IMR-90 (cell line): ENCODE data around the gene SNRPD2. TPM values are rescaled to one million over a fixed set of nuclear protein-coding genes. Genes with fewer than 3 reads are reported as not detected.

Experiments used
- ATAC-seq: fragments of 200-7000 bp; cut with Tn5 transposase; 2 replicates; pipeline ENCODE4 v1.9.1; 2020; ENCODE audit warnings: low read depth, mild to moderate bottlenecking, moderate library complexity
- BruUV-seq: library from RNA; stranded (reverse); fragments of 400-500 nt; replicated peaks from 2 replicates; lab custom pipeline; 2021; lab: Mats Ljungman, UMichigan
- CTCF ChIA-PET: fragments of 300-600 bp; formaldehyde crosslinking; extraction: SDS; loops from one replicate; lab custom pipeline; 2021; ENCODE audit warnings: antibody characterized with exemption; lab: Yijun Ruan, JAX
- POLR2A ChIA-PET: fragments of 300-600 bp; sonication (Branson Sonifier 250); formaldehyde crosslinking; loops from one replicate; lab custom pipeline; 2022; ENCODE audit warnings: antibody characterized with exemption; ENCODE audit not compliant: unreplicated experiment; lab: Charles Lee
- DNase-seq: peaks from one replicate; pipeline ENCODE4 v3.0.0; 2013
- H2AFZ ChIP-seq: replicated peaks from 2 replicates; pipeline ENCODE3; 2013; ENCODE audit warnings: low read length, mild to moderate bottlenecking; ENCODE audit not compliant: poor library complexity
- H2AK5ac ChIP-seq: 2 replicates; pipeline ENCODE4 v1.6.1; 2013; ENCODE audit warnings: low read depth, low read length, inconsistent platforms
- H2AK9ac ChIP-seq: replicated peaks from 2 replicates; pipeline ENCODE3; 2013; ENCODE audit warnings: mild to moderate bottlenecking, low read depth, low read length, moderate library complexity; ENCODE audit not compliant: poor library complexity
- H2BK120ac ChIP-seq: 2 replicates; pipeline ENCODE4 v1.6.1; 2013; ENCODE audit warnings: low read depth, low read length, inconsistent platforms
- H2BK15ac ChIP-seq: 3 replicates; pipeline ENCODE4 v1.6.1; 2013; ENCODE audit warnings: low read depth, low read length, inconsistent platforms
- H2BK20ac ChIP-seq: 2 replicates; pipeline ENCODE4 v1.6.1; 2013; ENCODE audit warnings: low read depth, mild to moderate bottlenecking, inconsistent platforms, low read length, moderate library complexity
- H2BK5ac ChIP-seq: 2 replicates; pipeline ENCODE4 v1.6.1; 2013; ENCODE audit warnings: mild to moderate bottlenecking, low read depth, low read length, inconsistent platforms; ENCODE audit not compliant: poor library complexity, severe bottlenecking
- H3K14ac ChIP-seq: replicated peaks from 2 replicates; pipeline ENCODE4 v1.6.1; 2013; ENCODE audit warnings: low read depth, low read length, inconsistent platforms
- H3K18ac ChIP-seq: 2 replicates; pipeline ENCODE4 v1.6.1; 2013; ENCODE audit warnings: low read depth, low read length, control low read depth
- H3K23ac ChIP-seq: 2 replicates; pipeline ENCODE4 v1.6.1; 2013; ENCODE audit warnings: low read depth, low read length, inconsistent platforms
- H3K27ac ChIP-seq: 2 replicates; pipeline ENCODE4 v1.5.1; 2013; ENCODE audit warnings: mild to moderate bottlenecking, control low read depth, low read length; ENCODE audit not compliant: insufficient read depth
- H3K27me3 ChIP-seq: 2 replicates; pipeline ENCODE4 v1.6.1; 2013; ENCODE audit warnings: low read length; ENCODE audit not compliant: control insufficient read depth, insufficient read depth
- H3K36me3 ChIP-seq: 2 replicates; pipeline ENCODE4 v1.6.1; 2013; ENCODE audit warnings: low read length, mixed read lengths; ENCODE audit not compliant: control insufficient read depth, insufficient read depth
- H3K4ac ChIP-seq: 2 replicates; pipeline ENCODE4 v1.6.1; 2013; ENCODE audit warnings: low read depth, low read length, inconsistent platforms
- H3K4me1 ChIP-seq: 2 replicates; pipeline ENCODE4 v1.6.1; 2013; ENCODE audit warnings: low read length, mixed read lengths; ENCODE audit not compliant: control insufficient read depth, insufficient read depth
- H3K4me2 ChIP-seq: 2 replicates; pipeline ENCODE4 v1.6.1; 2013; ENCODE audit warnings: low read depth, mild to moderate bottlenecking, control low read depth, low read length, moderate library complexity
- H3K4me3 ChIP-seq: 2 replicates; pipeline ENCODE4 v1.5.1; 2013; ENCODE audit warnings: low read depth, mild to moderate bottlenecking, control low read depth, low read length, moderate library complexity; ENCODE audit not compliant: insufficient read depth
- H3K56ac ChIP-seq: 2 replicates; pipeline ENCODE4 v1.6.1; 2013; ENCODE audit warnings: low read length, inconsistent platforms; ENCODE audit not compliant: insufficient read depth; ENCODE audit errors: extremely low read depth
- H3K79me1 ChIP-seq, 2 experiments: 2 replicates each; pipeline ENCODE4 v1.6.1; 2013; ENCODE audit warnings: low read length in 2 of 2, inconsistent platforms in 1 of 2, low read depth in 1 of 2
- H3K9ac ChIP-seq: 2 replicates; pipeline ENCODE4 v1.6.1; 2013; ENCODE audit warnings: low read depth, low read length, control low read depth
- H3K9me1 ChIP-seq: 2 replicates; pipeline ENCODE4 v1.6.1; 2013; ENCODE audit warnings: low read length, inconsistent platforms; ENCODE audit not compliant: insufficient read depth
- H3K9me3 ChIP-seq: 2 replicates; pipeline ENCODE4 v1.6.1; 2013; ENCODE audit warnings: low read length; ENCODE audit not compliant: control insufficient read depth, insufficient read depth
- H4K20me1 ChIP-seq: 2 replicates; pipeline ENCODE4 v1.6.1; 2013; ENCODE audit warnings: low read length, inconsistent platforms; ENCODE audit not compliant: insufficient read depth
- H4K5ac ChIP-seq: 2 replicates; pipeline ENCODE4 v1.6.1; 2013; ENCODE audit warnings: mild to moderate bottlenecking, low read depth, low read length, control low read depth
- H4K8ac ChIP-seq, 2 experiments: 2 replicates each; pipeline ENCODE4 v1.6.1; 2013; ENCODE audit warnings: low read depth in 2 of 2, low read length in 2 of 2, control low read depth in 1 of 2, inconsistent platforms in 1 of 2
- H4K91ac ChIP-seq: 2 replicates; pipeline ENCODE4 v1.6.1; 2013; ENCODE audit warnings: low read depth, low read length, inconsistent platforms; ENCODE audit not compliant: insufficient read depth
- BHLHE40 ChIP-seq: fragments of 150-350 bp; IDR thresholded peaks from 2 replicates; pipeline ENCODE4 v1.6.1; 2016; ENCODE audit warnings: mild to moderate bottlenecking, low read depth, low read length
- FOS ChIP-seq: fragments of 150-350 bp; IDR thresholded peaks from 2 replicates; pipeline ENCODE4 v1.6.1; 2016; ENCODE audit warnings: low read depth, low read length
- MAZ ChIP-seq: IDR thresholded peaks from 2 replicates; pipeline ENCODE4 v1.6.1; 2012; ENCODE audit warnings: low read depth, mild to moderate bottlenecking, low read length, improper control_type of control experiment, moderate library complexity, borderline replicate concordance
- NFE2L2 ChIP-seq: fragments of 150-350 bp; IDR thresholded peaks from 2 replicates; pipeline ENCODE4 v1.6.1; 2016; ENCODE audit warnings: low read depth, mild to moderate bottlenecking, low read length
- RFX5 ChIP-seq: IDR thresholded peaks from 2 replicates; pipeline ENCODE4 v1.8.0; 2012; ENCODE audit warnings: low read depth, mild to moderate bottlenecking, low read length, moderate library complexity
- WGBS, 2 experiments: methylation state at CpG; one replicate each; pipeline versions ENCODE4 v1.1.5 to v1.1.7; 2013; ENCODE audit warnings: missing lambda C conversion rate in 2 of 2; ENCODE audit not compliant: insufficient read length in 1 of 2; ENCODE audit errors: extremely low coverage in 2 of 2; 5-methylcytosine and 5-hydroxymethylcytosine counted together
- dilution Hi-C: fragments of 300-500 bp; cut with HindIII; formaldehyde crosslinking; loops from one replicate; pipeline ENCODE4 v1.14.3; 2018; ENCODE audit warnings: low sequenced_read_pairs; ENCODE audit not compliant: unreplicated experiment
- in situ Hi-C: fragments of 300-500 bp; cut with MboI; formaldehyde crosslinking; loops from 3 replicates; pipeline ENCODE4 v1.14.3; 2019; ENCODE audit warnings: low sequenced_read_pairs, inconsistent platforms, mixed read lengths
- intact Hi-C: fragments of 100-400 bp; cut with micrococcal nuclease; formaldehyde crosslinking; loops from 2 replicates; pipeline ENCODE4 v1.10.0; 2022
- polyA plus RNA-seq, 3 experiments: library from polyadenylated mRNA; depleted of rRNA; stranded (reverse); fragments of >200 nt; gene quantifications; 2 replicates each; pipeline ENCODE4 v1.2.3, GENCODE V29; 2012; ENCODE audit warnings: low replicate concordance in 1 of 3
- total RNA-seq: library from RNA; depleted of rRNA; stranded (reverse); fragments of >200 nt; gene quantifications from 2 replicates; pipeline ENCODE4 v1.2.3, GENCODE V29; 2012

Gene SNRPD2
- total and polyA plus RNA-seq, 2 of the 4 experiments (the other 2 are of a cell fraction), result 587 to 877 TPM

DNA sequence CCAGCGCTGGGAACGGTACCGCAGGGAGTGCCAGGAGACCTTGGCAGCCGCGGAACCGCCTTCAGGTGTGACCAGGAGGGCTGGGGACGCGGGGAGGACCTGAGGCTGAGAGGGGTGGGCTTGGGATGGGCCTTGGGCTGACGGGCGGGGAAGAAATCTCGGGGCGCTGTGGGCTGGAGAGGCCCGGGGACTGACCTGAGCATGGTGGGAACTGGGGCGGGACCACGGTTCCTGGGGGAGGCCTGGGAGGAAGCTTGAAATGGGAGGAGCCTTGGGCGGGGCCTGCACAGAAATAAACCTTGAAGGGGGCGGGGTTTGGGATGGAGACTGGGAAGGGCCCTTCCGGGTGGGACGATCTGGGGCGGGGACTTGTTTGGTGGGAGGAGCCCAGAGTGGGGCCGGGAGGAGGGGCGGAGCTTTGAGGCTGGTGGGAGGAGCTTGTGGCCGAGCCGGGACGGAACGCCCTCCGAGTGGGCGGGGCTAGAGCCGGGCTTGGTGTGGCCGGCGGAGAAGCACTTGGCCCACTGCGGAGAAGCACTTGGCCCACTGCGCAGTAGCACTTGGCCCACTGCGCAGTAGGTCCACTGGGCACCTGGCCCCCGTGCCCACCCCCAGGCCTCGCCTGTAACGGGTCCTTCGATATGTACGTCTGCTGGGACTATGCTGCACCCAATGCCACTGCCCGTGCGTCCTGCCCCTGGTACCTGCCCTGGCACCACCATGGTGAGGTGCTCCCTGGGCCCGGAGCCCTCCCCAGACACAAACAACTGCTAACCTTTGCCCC lies 20.9 kb downstream of the SNRPD2 start (continued):
- no peak for TF ChIP-seq RFX5

- no TSS peak for BruUV-seq
- Histone ChIP-seq H2BK20ac (peak overlapping the region; percentile 16; the same call in 1 of the 2 replicates), H3K4me1 (peaks cover 5% of the 10 kb centered on the region), H2BK120ac (peak overlapping the region; percentile 12; the same call in 1 of the 2 replicates), H2AK9ac (peak overlapping the region; percentile 65), H4K91ac (peak overlapping the region; percentile 6; the same call in 1 of the 2 replicates), H2BK15ac (no peak overlapping the region), H3K56ac (0 out of 2 replicates have a peak overlapping the region, but pooled peaks have one; percentile 40), H3K79me1 (no peaks in the 10 kb centered on the region), H3K4me3 (peak overlapping the region; percentile 62), H4K5ac (peak overlapping the region; percentile 55), H2AK5ac (no peak overlapping the region), H3K4me2 (peak overlapping the region; percentile 99), H3K9me1 (peaks cover 8% of the 10 kb centered on the region), H3K14ac (peak overlapping the region; percentile 48), H3K36me3 (no peaks in the 10 kb centered on the region), H3K18ac (peak overlapping the region; percentile 45; the same call in 1 of the 2 replicates), H4K20me1 (no peaks in the 10 kb centered on the region), H3K4ac (peak overlapping the region; percentile 11), H3K9ac (peak overlapping the region; percentile 65), H3K27ac (0 out of 2 replicates have a peak overlapping the region, but pooled peaks have one; percentile 1), H3K9me3 (no peaks in the 10 kb centered on the region), H2AFZ (peak overlapping the region; percentile 90), H4K8ac (peak overlapping the region in 1 of 2 experiments; percentile 55; a peak in 2 of 4 replicates), H3K23ac (peak overlapping the region; percentile 54), H2BK5ac (no peak overlapping the region), H3K27me3 (peaks cover 14% of the 10 kb centered on the region)
- dilution Hi-C loops (no loop called here), in situ Hi-C loops (no loop called here), intact Hi-C loops (no loop called here)
- ChIA-PET POLR2A (interaction anchor here (1.6 kb wide), 1 partner anchor 9 kb away, joined by 5 read pairs; no protein-coding TSS in a partner anchor), CTCF (interaction anchor here (1.0 kb wide), 1 partner anchor 24 kb away, joined by 3 read pairs; the partner anchor contains the start of genes QPCTL and SNRPD2)
- no peak for TF ChIP-seq FOS
- TF ChIP-seq BHLHE40, result no peak
- TF ChIP-seq RFX5, result no peak
- TF ChIP-seq NFE2L2, result no peak
- TF ChIP-seq MAZ, result no peak
- DNase-seq, result no peak
- peak; percentile 3 for ATAC-seq
- 0% methylated on average over 4 of the region's 19 CpGs; no CpG with 5 or more reads in 1 of the 2 experiments for WGBS, 2 experiments
Observed at GRCh38 chr19:45668342-45668871, 23.3 kb downstream of the SNRPD2 start.
